HepG2 (cell line): ENCODE data around the gene SAMD10. TPM values are rescaled to one million over a fixed set of nuclear protein-coding genes. Genes with fewer than 3 reads are reported as not detected.

Experiments
- HNF4A ChIP-seq: sonication (generic); formaldehyde crosslinking; IDR thresholded peaks from 2 replicates; pipeline ENCODE4 v1.4.0; 2020; ENCODE audit warnings: missing genetic modification reagents
- KDM4B ChIP-seq: sonication (generic); formaldehyde crosslinking; IDR thresholded peaks from 2 replicates; pipeline ENCODE4 v1.4.0; 2020; ENCODE audit warnings: missing genetic modification reagents
- NR3C1 ChIP-seq: sonication (generic); formaldehyde crosslinking; IDR thresholded peaks from 2 replicates; pipeline ENCODE4 v1.4.0; 2020; ENCODE audit warnings: missing genetic modification reagents
- PCBP2 ChIP-seq: fragments of 200-400 bp; formaldehyde crosslinking; optimal IDR thresholded peaks from 2 replicates; pipeline ENCODE3; 2018; ENCODE audit warnings: low read length, low read depth; ENCODE audit not compliant: poor library complexity, severe bottlenecking
- U2AF1 ChIP-seq: fragments of 200-400 bp; formaldehyde crosslinking; optimal IDR thresholded peaks from 2 replicates; pipeline ENCODE3; 2017; ENCODE audit warnings: mild to moderate bottlenecking, low read depth, low read length
- ZMYM3 ChIP-seq: sonication (generic); formaldehyde crosslinking; IDR thresholded peaks from 2 replicates; pipeline ENCODE4 v1.5.1; 2020; ENCODE audit warnings: mild to moderate bottlenecking, missing genetic modification reagents
- ZNF12 ChIP-seq: sonication (generic); formaldehyde crosslinking; IDR thresholded peaks from 2 replicates; pipeline ENCODE4 v1.5.0; 2020; ENCODE audit warnings: missing genetic modification reagents
- ZNF282 ChIP-seq: fragments of 450-650 bp; IDR thresholded peaks from 2 replicates; pipeline ENCODE4 v1.6.1; 2018; ENCODE audit not compliant: partially characterized antibody
- ZNF30 ChIP-seq: sonication (generic); formaldehyde crosslinking; IDR thresholded peaks from 2 replicates; pipeline ENCODE4 v1.5.0; 2020; ENCODE audit warnings: mild to moderate bottlenecking, missing genetic modification reagents
- ZNF556 ChIP-seq: sonication (generic); formaldehyde crosslinking; IDR thresholded peaks from 2 replicates; pipeline ENCODE4 v1.4.0; 2020; ENCODE audit warnings: mild to moderate bottlenecking, missing genetic modification reagents, borderline replicate concordance
- ZNF572 ChIP-seq: sonication (generic); formaldehyde crosslinking; IDR thresholded peaks from 2 replicates; pipeline ENCODE4 v1.5.1; 2020; ENCODE audit warnings: mild to moderate bottlenecking, missing genetic modification reagents
- ZSCAN22 ChIP-seq: sonication (generic); formaldehyde crosslinking; IDR thresholded peaks from 2 replicates; pipeline ENCODE4 v1.4.0; 2020; ENCODE audit warnings: mild to moderate bottlenecking, missing genetic modification reagents
- polyA plus RNA-seq, 8 experiments: library from polyadenylated mRNA; depleted of rRNA in 3 of 8; stranded (reverse) in 7 of 8; unstranded in 1 of 8; fragments of >200 nt; fragmentation: Illumina TruSeq in 4 of 8; extraction: Trizol in 4 of 8; gene quantifications; 2 replicates each; pipeline versions ENCODE4 v1.2.1 to v1.2.3, GENCODE V29; 2011 to 2016; ENCODE audit warnings: low read depth in 4 of 8, missing spikeins in 1 of 8, mixed read lengths in 1 of 8; ENCODE audit not compliant: insufficient read depth in 1 of 8
- total RNA-seq, 5 experiments: library from RNA; depleted of rRNA; stranded (reverse); fragments of >200 nt; fragmentation: Illumina TruSeq; extraction: Trizol; gene quantifications; 2 replicates each; pipeline ENCODE4 v1.2.3, GENCODE V29; 2016; ENCODE audit warnings: low read depth in 1 of 5
- TF ChIP-seq, protein P1 (sequence below): conservative IDR thresholded peaks from 2 replicates; pipeline ENCODE4 v1.6.1; 2018; ENCODE audit warnings: missing genetic modification reagents
- TF ChIP-seq, protein P2 (sequence below): sonication (generic); formaldehyde crosslinking; IDR thresholded peaks from 2 replicates; pipeline ENCODE4 v1.4.0; 2020; ENCODE audit warnings: low read depth, missing genetic modification reagents
- TF ChIP-seq, protein P3 (sequence below): sonication (generic); formaldehyde crosslinking; IDR thresholded peaks from 2 replicates; pipeline ENCODE4 v1.4.0; 2020; ENCODE audit warnings: missing genetic modification reagents
- TF ChIP-seq, protein P4 (sequence below): sonication (generic); formaldehyde crosslinking; IDR thresholded peaks from 2 replicates; pipeline ENCODE4 v1.9.0; 2022; ENCODE audit warnings: missing genetic modification reagents, mild to moderate bottlenecking, borderline replicate concordance
- TF ChIP-seq, protein P5 (sequence below): sonication (generic); formaldehyde crosslinking; IDR thresholded peaks from 2 replicates; pipeline ENCODE4 v1.8.1; 2023; ENCODE audit warnings: mild to moderate bottlenecking, missing genetic modification reagents

Gene SAMD10
- total and polyA plus RNA-seq, 2 of the 13 experiments (the other 11 are each of a cell fraction or from before 2014, with no cell fraction given): 6.1 to 11.0 TPM

DNA sequence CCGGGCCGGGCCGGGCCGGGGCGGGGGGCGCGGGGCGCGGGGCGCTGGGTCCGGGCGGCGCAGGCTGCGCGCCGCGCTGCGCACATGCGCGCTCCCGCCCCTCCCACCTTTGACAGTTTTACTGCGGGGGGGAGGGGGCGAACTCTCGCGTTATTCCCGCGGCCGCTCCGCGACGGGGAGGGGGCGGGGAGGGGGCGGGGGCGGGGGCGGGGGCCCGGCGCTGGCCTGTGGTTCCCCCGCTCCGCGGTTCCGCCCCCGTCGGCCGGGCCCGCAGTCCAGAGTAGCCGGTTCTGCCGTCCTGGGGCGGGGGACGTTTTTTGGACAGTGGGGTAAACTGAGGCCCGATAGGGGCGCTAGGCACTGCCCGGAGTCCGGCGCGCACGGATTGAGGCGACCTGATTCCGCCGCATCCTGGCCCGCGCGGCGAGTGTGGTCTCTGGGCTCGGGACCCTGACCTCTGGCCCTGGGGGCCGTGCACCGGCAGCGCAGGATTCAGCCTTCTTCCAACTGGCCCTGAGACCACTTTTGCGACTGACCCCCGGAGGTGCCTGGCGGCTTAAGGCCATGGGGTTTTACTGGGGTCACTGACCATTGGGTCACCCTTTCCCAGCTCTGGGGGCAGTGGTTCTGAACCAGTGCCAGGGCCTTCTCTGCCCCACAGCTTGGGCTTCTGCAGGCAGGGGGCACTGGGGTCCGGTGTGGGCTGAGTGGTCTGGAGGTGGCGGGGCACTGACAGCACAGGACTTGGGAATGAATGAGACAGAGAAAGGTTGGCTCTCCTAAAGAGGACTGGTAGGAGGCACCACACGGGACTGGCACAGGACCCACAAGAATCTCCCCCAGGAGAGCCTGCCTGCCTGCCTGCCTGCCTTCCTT, 9.4 kb downstream of the SAMD10 start, which contains the start of gene ZNF512B (continued):
- TF ChIP-seq ZNF556 (CRISPR knock-in tag) (peak; percentile 53; the same call in 1 of the 2 replicates), PCBP2 (no peak), HNF4A (CRISPR knock-in tag) (peak; percentile 63), ZNF12 (CRISPR knock-in tag) (no peak), NR3C1 (CRISPR knock-in tag) (no peak), ZNF30 (no peak), KDM4B (CRISPR knock-in tag) (peak; percentile 50; the same call in 1 of the 2 replicates), U2AF1 (no peak), ZNF572 (CRISPR knock-in tag) (no peak), ZNF282 (no peak), ZMYM3 (CRISPR knock-in tag) (peak; percentile 69), ZSCAN22 (CRISPR knock-in tag) (0 out of 2 replicates have a peak, but pooled peaks have one; percentile 32)
- TF ChIP-seq, protein P1, sequence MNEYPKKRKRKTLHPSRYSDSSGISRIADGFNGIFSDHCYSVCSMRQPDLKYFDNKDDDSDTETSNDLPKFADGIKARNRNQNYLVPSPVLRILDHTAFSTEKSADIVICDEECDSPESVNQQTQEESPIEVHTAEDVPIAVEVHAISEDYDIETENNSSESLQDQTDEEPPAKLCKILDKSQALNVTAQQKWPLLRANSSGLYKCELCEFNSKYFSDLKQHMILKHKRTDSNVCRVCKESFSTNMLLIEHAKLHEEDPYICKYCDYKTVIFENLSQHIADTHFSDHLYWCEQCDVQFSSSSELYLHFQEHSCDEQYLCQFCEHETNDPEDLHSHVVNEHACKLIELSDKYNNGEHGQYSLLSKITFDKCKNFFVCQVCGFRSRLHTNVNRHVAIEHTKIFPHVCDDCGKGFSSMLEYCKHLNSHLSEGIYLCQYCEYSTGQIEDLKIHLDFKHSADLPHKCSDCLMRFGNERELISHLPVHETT (CRISPR knock-in tag): no peak; the same call in 1 of the 2 replicates
- TF ChIP-seq, protein P2, sequence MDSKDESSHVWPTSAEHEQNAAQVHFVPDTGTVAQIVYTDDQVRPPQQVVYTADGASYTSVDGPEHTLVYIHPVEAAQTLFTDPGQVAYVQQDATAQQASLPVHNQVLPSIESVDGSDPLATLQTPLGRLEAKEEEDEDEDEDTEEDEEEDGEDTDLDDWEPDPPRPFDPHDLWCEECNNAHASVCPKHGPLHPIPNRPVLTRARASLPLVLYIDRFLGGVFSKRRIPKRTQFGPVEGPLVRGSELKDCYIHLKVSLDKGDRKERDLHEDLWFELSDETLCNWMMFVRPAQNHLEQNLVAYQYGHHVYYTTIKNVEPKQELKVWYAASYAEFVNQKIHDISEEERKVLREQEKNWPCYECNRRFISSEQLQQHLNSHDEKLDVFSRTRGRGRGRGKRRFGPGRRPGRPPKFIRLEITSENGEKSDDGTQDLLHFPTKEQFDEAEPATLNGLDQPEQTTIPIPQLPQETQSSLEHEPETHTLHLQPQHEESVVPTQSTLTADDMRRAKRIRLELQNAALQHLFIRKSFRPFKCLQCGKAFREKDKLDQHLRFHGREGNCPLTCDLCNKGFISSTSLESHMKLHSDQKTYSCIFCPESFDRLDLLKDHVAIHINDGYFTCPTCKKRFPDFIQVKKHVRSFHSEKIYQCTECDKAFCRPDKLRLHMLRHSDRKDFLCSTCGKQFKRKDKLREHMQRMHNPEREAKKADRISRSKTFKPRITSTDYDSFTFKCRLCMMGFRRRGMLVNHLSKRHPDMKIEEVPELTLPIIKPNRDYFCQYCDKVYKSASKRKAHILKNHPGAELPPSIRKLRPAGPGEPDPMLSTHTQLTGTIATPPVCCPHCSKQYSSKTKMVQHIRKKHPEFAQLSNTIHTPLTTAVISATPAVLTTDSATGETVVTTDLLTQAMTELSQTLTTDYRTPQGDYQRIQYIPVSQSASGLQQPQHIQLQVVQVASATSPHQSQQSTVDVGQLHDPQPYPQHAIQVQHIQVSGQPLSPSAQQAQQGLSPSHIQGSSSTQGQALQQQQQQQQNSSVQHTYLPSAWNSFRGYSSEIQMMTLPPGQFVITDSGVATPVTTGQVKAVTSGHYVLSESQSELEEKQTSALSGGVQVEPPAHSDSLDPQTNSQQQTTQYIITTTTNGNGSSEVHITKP: 0 out of 2 replicates have a peak, but pooled peaks have one; percentile 27
- TF ChIP-seq, protein P3, sequence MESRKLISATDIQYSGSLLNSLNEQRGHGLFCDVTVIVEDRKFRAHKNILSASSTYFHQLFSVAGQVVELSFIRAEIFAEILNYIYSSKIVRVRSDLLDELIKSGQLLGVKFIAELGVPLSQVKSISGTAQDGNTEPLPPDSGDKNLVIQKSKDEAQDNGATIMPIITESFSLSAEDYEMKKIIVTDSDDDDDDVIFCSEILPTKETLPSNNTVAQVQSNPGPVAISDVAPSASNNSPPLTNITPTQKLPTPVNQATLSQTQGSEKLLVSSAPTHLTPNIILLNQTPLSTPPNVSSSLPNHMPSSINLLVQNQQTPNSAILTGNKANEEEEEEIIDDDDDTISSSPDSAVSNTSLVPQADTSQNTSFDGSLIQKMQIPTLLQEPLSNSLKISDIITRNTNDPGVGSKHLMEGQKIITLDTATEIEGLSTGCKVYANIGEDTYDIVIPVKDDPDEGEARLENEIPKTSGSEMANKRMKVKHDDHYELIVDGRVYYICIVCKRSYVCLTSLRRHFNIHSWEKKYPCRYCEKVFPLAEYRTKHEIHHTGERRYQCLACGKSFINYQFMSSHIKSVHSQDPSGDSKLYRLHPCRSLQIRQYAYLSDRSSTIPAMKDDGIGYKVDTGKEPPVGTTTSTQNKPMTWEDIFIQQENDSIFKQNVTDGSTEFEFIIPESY (CRISPR knock-in tag): no peak
- TF ChIP-seq, protein P4, sequence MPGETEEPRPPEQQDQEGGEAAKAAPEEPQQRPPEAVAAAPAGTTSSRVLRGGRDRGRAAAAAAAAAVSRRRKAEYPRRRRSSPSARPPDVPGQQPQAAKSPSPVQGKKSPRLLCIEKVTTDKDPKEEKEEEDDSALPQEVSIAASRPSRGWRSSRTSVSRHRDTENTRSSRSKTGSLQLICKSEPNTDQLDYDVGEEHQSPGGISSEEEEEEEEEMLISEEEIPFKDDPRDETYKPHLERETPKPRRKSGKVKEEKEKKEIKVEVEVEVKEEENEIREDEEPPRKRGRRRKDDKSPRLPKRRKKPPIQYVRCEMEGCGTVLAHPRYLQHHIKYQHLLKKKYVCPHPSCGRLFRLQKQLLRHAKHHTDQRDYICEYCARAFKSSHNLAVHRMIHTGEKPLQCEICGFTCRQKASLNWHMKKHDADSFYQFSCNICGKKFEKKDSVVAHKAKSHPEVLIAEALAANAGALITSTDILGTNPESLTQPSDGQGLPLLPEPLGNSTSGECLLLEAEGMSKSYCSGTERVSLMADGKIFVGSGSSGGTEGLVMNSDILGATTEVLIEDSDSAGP (CRISPR knock-in tag): peak; percentile 78; the same call in 1 of the 2 replicates
- TF ChIP-seq, protein P5, sequence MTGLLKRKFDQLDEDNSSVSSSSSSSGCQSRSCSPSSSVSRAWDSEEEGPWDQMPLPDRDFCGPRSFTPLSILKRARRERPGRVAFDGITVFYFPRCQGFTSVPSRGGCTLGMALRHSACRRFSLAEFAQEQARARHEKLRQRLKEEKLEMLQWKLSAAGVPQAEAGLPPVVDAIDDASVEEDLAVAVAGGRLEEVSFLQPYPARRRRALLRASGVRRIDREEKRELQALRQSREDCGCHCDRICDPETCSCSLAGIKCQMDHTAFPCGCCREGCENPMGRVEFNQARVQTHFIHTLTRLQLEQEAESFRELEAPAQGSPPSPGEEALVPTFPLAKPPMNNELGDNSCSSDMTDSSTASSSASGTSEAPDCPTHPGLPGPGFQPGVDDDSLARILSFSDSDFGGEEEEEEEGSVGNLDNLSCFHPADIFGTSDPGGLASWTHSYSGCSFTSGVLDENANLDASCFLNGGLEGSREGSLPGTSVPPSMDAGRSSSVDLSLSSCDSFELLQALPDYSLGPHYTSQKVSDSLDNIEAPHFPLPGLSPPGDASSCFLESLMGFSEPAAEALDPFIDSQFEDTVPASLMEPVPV (CRISPR knock-in tag): no peak; the same call in 1 of the 2 replicates
